Liver (tissue), 3 donors: ENCODE results near the gene PSMG3.

Source experiments
- EGR1 ChIP-seq, 2 donors: IDR thresholded peaks; 2 replicates each; pipeline ENCODE4 v1.6.1; 2016 to 2018; ENCODE audit warnings: antibody characterized with exemption in 2 of 2, low read depth in 2 of 2
- FOXA1 ChIP-seq: IDR thresholded peaks from 2 replicates; pipeline ENCODE4 v1.6.1; 2016; ENCODE audit warnings: antibody characterized with exemption
- HNF4A ChIP-seq, 2 donors: conservative IDR thresholded peaks; 2 replicates each; pipeline ENCODE4 v1.6.1; 2016; ENCODE audit warnings: antibody characterized with exemption in 2 of 2, mild to moderate bottlenecking in 2 of 2
- JUND ChIP-seq, 2 donors: IDR thresholded peaks; 2 replicates each; pipeline ENCODE4 v1.6.1; 2016; ENCODE audit warnings: antibody characterized with exemption in 2 of 2
- NR2F2 ChIP-seq: IDR thresholded peaks from 2 replicates; pipeline ENCODE4 v1.6.1; 2016; ENCODE audit warnings: antibody characterized with exemption
- RAD21 ChIP-seq, 2 donors: IDR thresholded peaks; 2 replicates each; pipeline ENCODE4 v1.6.1; 2016; ENCODE audit warnings: antibody characterized with exemption in 2 of 2, mild to moderate bottlenecking in 2 of 2
- RXRA ChIP-seq, 2 donors: IDR thresholded peaks; 2 replicates each; pipeline ENCODE4 v1.6.1; 2017 to 2018; ENCODE audit warnings: antibody characterized with exemption in 2 of 2, mild to moderate bottlenecking in 1 of 2
- TAF1 ChIP-seq: conservative IDR thresholded peaks from 2 replicates; pipeline ENCODE4 v1.6.1; 2016; ENCODE audit warnings: antibody characterized with exemption, mild to moderate bottlenecking
- YY1 ChIP-seq: IDR thresholded peaks from 2 replicates; pipeline ENCODE4 v1.6.1; 2016; ENCODE audit warnings: antibody characterized with exemption, mild to moderate bottlenecking
- TF ChIP-seq, protein P1 (sequence below): IDR thresholded peaks from 2 replicates; pipeline ENCODE4 v1.6.1; 2016; ENCODE audit warnings: antibody characterized with exemption
- TF ChIP-seq, protein P2 (sequence below): fragments of 150-350 bp; IDR thresholded peaks from 2 replicates; pipeline ENCODE4 v1.5.1; 2017; ENCODE audit warnings: improper control_type of control experiment, low read depth, low read length; ENCODE audit not compliant: missing input control
- TF ChIP-seq, protein P3 (sequence below): IDR thresholded peaks from 2 replicates; pipeline ENCODE4 v1.6.1; 2016; ENCODE audit warnings: antibody characterized with exemption
- donor health status: healthy.
- donor health status: healthy.

DNA sequence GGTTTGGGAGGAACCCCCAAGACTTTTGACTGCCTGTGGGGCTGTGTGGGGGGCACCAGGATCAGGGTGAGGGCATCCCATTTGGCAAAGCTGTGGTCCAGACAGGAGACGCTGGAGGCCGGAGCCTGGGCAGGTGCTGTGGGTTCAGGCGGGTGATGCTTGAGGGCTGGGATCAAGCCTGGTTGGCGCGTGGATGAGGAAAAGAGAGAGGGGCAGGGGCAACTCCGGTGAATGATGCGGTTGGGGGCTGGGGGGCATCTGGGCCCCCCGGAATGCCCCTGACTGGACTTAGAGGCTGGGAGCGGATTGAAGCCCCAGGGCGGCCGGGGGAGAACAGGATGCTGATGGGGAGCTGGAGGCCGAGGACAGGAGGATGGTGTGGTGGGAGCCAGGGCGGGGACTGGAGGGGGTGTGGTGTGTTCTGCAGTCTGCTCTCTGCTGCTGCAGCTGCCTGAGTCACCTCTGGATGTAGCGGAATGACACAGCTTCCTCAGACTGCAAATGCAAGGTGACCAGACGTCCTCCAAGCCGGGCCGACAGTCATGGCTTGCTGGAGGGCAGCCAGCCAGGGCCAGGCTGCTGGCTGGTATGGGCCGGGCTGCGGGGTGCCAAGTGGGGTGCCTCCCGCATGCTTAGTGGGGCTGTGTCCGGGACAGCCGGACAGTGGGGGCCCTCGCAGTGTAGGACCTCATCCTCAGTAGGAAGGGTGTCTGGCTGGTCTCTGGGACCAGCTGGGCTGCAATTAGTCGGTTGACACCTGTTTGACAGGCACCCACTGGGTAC is 36.1 kb downstream of the PSMG3 start:
- TF ChIP-seq, protein P1, sequence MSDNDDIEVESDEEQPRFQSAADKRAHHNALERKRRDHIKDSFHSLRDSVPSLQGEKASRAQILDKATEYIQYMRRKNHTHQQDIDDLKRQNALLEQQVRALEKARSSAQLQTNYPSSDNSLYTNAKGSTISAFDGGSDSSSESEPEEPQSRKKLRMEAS: no peak
- TF ChIP-seq RAD21 (IDR thresholded peaks at IDR 0.05) (no peak), JUND (IDR thresholded peaks at IDR 0.05) (no peak), RXRA (IDR thresholded peaks at IDR 0.05) (no peak), HNF4A (conservative IDR thresholded peaks at IDR 0.05) (no peak), TAF1 (no peak), YY1 (no peak), FOXA1 (no peak), EGR1 (IDR thresholded peaks at IDR 0.05; ENCODE audit: low read depth in 2 of 2) (no peak), NR2F2 (no peak)
- TF ChIP-seq, protein P2, sequence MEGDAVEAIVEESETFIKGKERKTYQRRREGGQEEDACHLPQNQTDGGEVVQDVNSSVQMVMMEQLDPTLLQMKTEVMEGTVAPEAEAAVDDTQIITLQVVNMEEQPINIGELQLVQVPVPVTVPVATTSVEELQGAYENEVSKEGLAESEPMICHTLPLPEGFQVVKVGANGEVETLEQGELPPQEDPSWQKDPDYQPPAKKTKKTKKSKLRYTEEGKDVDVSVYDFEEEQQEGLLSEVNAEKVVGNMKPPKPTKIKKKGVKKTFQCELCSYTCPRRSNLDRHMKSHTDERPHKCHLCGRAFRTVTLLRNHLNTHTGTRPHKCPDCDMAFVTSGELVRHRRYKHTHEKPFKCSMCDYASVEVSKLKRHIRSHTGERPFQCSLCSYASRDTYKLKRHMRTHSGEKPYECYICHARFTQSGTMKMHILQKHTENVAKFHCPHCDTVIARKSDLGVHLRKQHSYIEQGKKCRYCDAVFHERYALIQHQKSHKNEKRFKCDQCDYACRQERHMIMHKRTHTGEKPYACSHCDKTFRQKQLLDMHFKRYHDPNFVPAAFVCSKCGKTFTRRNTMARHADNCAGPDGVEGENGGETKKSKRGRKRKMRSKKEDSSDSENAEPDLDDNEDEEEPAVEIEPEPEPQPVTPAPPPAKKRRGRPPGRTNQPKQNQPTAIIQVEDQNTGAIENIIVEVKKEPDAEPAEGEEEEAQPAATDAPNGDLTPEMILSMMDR: no peak
- TF ChIP-seq, protein P3, sequence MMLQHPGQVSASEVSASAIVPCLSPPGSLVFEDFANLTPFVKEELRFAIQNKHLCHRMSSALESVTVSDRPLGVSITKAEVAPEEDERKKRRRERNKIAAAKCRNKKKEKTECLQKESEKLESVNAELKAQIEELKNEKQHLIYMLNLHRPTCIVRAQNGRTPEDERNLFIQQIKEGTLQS: no peak
